Fibroblast of villous mesenchyme (primary cell): ENCODE measurements around the gene SLC5A4. TPM values are rescaled to one million over a fixed set of nuclear protein-coding genes. Genes with fewer than 3 reads are reported as not detected.
"Not testable (repeated sequence)": the region's sequence is repeated elsewhere in the genome, so short reads cannot be mapped to it uniquely, and the experiment has no call there.

Source experiments
- DNase-seq: peaks from one replicate; pipeline ENCODE4 v3.0.0-alpha.2; 2010; ENCODE audit warnings: low read depth
- H3K4me3 ChIP-seq: 2 replicates; pipeline ENCODE4 v1.5.1; 2011; ENCODE audit warnings: low read depth, mild to moderate bottlenecking, low read length
- total RNA-seq: library from RNA; depleted of rRNA; stranded (reverse); fragments of >200 nt; gene quantifications from 2 replicates; pipeline ENCODE4 v1.2.3, GENCODE V29; 2012
- TF ChIP-seq, protein P1 (sequence below): IDR thresholded peaks from 2 replicates; pipeline ENCODE4 v1.5.1; 2012; ENCODE audit warnings: low read depth, mild to moderate bottlenecking, low read length; ENCODE audit not compliant: insufficient read depth

SLC5A4 gene
- total RNA-seq, 1 donor = not detected

DNA sequence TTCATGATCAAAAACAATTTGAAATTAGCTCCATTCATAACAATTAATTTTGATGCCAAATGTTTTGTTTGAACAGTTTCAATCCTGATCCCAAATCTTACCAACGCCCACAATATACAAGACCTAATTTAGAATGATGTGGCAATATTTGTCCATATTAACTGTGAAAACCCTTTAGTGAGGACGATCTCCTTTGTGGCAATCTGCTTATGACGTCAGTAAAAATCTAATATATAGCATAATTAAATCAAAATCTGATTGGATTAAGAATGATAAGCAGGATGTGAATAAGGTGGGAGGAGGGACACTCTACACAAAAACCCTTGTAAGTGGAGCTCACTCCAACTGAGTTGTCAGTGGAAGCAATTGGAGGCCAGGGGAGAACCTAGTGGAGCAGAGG is 11.9 kb upstream of the SLC5A4 start:
- TF ChIP-seq, protein P1, sequence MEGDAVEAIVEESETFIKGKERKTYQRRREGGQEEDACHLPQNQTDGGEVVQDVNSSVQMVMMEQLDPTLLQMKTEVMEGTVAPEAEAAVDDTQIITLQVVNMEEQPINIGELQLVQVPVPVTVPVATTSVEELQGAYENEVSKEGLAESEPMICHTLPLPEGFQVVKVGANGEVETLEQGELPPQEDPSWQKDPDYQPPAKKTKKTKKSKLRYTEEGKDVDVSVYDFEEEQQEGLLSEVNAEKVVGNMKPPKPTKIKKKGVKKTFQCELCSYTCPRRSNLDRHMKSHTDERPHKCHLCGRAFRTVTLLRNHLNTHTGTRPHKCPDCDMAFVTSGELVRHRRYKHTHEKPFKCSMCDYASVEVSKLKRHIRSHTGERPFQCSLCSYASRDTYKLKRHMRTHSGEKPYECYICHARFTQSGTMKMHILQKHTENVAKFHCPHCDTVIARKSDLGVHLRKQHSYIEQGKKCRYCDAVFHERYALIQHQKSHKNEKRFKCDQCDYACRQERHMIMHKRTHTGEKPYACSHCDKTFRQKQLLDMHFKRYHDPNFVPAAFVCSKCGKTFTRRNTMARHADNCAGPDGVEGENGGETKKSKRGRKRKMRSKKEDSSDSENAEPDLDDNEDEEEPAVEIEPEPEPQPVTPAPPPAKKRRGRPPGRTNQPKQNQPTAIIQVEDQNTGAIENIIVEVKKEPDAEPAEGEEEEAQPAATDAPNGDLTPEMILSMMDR = no peak
- no peak for DNase-seq
- H3K4me3 ChIP-seq = no peak overlapping the region

DNA sequence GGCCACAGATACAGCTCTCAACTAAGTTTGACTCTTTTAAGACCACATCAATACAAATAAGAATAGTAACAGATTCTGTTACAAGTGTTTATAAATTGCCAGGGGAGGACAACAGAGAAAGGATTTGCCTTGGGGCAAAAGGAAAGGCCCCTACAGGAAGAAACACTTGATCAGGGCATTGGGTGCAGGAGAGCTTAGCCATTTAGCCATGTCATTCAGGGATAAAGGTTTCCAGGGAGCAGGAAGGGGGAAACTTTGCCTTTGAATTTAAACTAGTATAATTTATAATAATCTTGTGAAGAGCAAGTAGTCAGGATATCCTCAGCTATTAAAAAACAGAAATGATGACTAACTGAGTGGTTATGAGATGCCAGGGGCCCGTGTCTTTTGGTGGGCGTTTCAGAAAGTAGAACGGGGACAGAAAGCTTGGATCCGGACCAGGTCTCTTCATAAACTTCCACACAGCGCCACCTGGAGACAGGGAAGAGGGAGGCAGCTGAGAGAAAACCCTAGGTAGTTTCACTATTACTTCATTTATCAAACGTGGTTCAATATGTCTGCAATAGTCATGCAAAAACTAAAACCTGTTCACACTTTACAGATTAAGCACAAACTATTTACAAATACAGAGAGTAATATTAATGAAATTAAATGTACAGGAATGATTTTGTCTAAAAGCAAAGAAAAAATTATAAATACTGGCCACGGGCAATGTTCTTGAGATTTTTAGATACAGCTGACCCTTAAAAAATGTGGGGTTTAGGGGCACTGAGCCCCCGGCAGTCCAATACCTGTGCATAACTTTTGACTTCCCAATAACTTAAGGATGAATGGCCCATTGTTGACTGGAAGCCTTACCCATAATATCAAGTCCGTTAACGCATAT is 11.0 kb upstream of the SLC5A4 start:
- peak; percentile 63 for DNase-seq
- TF ChIP-seq, protein P1 = peak; percentile 94
- H3K4me3 ChIP-seq = peak overlapping the region; percentile 18

DNA sequence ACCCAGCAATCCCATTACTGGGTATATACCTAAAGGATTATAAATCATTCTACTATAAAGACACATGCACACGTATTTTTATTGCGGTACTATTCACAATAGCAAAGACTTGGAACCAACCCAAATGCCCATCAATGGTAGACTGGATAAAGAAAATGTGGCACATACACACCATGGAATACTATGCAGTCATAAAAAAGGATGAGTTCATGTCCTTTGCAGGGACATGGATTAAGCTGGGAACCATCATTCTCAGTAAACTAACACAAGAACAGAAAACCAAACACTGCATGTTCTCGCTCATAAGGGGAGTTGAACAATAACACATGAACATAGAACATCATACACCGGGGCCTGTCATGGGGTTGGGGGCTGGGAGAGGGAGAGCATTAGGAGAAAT is 8.5 kb upstream of the SLC5A4 start:
- not testable (repeated sequence) for DNase-seq, H3K4me3 ChIP-seq

DNA sequence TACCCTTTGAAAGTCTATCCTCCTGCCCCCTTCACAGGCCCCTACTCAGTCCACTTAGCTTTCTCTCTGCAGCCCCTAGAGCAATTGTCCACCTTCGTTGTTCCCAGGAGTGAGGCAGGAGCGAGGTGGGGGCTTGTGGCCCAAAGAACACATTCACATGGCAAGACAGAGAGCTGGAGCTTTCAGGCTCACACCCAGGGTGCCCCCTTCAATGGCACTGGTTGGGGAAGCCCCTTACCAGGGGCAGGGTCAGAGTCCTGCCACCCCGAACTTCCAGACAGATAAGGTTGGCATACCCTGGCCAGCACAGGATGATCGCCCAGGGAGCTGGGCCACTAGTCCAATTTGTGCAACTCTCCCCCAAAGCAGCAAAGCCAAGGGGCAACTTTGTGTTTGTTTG is 6.2 kb upstream of the SLC5A4 start:
- TF ChIP-seq, protein P1 = no peak
- no peak for DNase-seq
- no peak overlapping the region for H3K4me3 ChIP-seq

DNA sequence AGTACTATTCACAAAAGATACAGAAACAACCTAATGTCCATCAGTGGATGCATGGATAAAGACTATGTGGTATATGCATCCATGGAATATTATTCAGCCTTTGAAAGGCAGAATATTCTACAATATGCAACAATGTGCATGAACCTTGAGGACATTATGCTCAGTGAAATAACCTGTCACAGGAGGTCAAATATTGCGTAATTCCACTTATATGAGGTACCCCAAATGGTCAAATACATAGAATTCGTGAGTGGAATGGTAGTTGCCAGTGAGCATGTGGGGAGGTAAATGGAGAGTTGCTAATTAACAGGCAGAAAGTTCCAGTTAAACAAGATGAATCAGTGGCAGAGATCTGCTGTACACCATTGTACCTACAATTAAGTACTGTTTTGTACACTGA is 3.6 kb upstream of the SLC5A4 start:
- H3K4me3 ChIP-seq = no peak overlapping the region
- TF ChIP-seq, protein P1 = no peak
- DNase-seq = no peak

DNA sequence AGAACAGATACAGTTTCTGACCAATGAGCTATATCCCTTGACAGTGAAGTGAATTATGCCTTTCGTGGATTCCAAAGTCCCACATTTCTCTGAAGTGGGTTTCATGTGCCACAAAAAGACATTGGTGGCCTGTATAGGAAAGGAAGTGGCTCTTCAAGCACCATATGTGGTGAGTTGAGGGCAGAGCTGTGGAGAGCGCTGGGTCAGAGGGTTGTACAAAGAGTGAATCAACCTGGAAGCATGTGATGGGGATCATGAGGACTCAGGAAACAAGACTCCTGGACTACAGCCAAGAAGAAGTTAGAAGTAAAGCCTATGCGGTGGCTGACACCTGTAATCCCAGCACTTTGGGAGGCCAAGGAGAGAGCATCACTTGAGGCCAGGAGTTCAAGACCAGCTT is 579 bp upstream of the SLC5A4 start:
- TF ChIP-seq, protein P1 = no peak

DNA sequence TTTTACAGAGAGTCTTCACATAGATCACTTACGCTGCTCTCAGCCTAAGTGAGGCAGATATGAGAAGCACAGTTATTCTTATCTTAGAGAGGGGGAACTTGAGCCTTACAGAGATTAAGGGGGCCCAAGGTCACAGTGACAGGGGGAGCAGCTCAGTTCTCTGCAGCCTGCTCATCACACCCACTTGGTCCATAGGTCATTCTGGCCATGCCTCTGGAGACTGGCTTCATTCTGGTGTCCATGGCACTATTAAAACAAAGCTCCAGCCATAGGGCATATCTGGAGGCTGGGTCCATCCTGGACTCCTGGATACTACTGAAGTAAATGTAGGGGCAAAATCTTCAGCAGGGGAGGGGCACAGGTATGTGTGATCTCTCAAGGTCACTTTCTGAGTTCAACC is 5.9 kb downstream of the SLC5A4 start:
- TF ChIP-seq, protein P1 = no peak
- H3K4me3 ChIP-seq = no peak overlapping the region
- DNase-seq = no peak

More for the DNA sequence above, 579 bp upstream of the SLC5A4 start:
- no peak overlapping the region for H3K4me3 ChIP-seq
- no peak for DNase-seq
